CD1c-positive myeloid dendritic cell (primary cell): ENCODE measurements around the gene PNLIPRP2.

ENCODE experiments used
- DNase-seq: peaks from one replicate; pipeline ENCODE4 v3.0.0-alpha.2; 2016; ENCODE audit errors: extremely low spot score

The PNLIPRP2 gene

DNA sequence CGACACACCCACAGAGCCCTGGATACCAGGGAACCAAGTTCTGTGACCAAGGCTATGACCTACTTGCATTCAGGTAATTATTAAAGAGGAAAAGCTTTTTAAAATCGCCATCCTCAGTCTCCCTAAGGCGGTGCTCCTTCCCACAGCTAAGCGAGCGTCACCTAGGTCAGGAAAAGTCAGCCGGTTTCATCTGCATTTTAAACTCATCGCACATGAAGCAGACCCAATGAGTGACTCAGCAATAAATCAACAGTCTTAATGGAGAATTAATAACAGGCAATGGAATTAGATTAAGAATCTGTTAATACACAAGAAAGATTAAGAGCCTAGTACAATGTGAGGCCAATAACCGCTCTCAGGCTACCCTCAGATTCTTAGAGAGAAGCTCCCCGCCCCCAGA, 62.4 kb downstream of the PNLIPRP2 start:
- DNase-seq = no peak

DNA sequence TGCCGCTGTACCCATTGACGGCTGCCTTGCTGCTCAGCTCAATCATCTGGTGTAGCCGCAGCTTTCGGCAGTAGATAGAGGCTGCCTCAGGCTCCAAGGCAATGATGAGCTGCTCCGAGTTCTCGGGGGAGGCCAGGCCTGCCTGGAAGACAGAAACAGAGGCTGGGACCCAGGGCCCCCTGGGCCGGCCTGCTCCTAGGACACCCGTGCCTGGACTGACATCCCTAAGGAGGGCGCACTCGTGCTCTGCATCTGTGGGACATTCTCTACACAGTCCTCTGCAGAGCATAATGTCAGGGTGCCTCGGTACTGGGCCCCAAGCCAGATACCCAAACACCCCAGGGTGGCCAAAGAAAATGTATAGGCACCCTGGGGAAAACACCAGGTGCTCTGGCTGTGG, 63.1 kb downstream of the PNLIPRP2 start:
- DNase-seq = no peak

DNA sequence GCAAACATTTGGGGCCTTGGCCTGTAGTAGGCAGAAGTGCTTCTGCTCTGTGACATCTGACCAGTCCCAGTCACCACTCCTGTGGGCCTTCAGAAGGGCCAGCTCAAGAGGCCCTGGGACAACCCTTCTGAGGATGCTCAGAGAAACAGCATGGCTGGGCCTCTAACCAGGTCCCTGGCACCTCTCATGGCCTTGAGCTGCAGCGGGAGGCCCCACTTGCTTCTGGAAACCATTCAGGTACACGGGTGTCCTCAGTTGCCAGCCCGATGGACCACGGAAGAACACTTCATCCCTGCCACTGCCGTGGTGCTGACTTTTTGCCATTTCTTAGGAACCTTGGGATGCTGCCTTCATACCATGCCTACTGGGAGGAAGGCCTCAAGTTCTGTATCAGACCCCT, 64.0 kb downstream of the PNLIPRP2 start:
- no peak for DNase-seq

GRCh38 chr10:116685807-116686206, 65.1 kb downstream of the PNLIPRP2 start:
- DNase-seq = no peak

- no peak for DNase-seq
These were observed 65.9 kb downstream of the PNLIPRP2 start for GRCh38 chr10:116686632-116687031.

DNA sequence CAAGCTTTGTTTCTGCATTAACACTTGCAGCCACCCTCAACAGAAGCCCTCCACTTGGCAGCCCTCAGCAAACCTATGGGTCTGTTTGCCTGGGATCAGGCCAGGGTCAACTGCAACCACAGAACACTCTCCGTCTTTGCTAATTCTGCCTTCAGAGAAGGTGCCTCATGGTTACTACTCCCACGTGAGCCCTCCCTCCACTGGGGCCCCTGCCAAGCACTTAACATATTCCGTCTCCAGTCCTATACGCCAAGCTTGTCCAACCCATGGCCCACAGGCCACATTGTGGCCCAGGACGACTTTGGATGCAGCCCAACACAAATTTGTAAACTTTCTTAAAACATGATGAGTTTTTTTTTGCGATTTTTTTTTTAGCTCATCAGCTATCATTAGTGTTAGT, 66.9 kb downstream of the PNLIPRP2 start:
- no peak for DNase-seq

GRCh38 chr10:116688241-116688711, 67.5 kb downstream of the PNLIPRP2 start:
- DNase-seq = no peak

DNA sequence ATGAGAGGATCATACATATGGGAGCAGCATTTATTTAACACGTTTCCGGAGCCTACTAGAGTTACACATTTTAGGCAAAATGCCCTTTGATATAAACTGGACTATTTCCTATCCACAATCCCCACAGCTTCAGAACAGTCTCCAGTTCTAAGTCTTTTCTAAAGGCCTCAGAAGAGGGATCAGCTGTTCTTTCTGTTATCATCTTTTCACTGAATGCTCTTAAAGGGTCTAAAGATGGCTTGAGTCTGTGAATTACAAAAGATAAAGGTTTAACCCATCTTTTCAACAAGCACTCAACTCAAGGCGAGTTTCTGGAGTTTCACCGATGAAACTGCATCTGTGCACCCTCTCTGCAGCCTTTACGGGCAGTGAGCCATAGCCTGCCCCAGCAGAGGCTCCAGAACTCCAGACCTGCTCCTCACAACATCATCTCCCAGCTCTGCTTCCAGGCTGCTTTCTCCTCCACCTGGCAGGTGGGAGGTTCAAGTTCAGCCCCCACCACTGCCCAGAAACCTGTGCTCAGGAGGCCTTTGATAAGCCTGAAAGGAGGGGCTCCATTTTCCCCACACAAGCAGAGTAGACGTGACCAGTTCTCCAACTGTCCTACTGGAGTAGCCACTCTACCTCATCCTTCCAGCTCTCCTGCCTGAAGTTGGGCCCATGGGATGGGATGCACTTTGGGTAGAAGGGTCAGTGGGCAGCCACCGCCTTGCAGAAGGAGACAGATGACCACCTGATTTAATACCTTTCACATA, 68.2 kb downstream of the PNLIPRP2 start:
- no peak for DNase-seq

- DNase-seq = no peak
These were observed 69.0 kb downstream of the PNLIPRP2 start for GRCh38 chr10:116689744-116690143.

GRCh38 chr10:116690356-116691322, 69.9 kb downstream of the PNLIPRP2 start:
- no peak for DNase-seq

DNA sequence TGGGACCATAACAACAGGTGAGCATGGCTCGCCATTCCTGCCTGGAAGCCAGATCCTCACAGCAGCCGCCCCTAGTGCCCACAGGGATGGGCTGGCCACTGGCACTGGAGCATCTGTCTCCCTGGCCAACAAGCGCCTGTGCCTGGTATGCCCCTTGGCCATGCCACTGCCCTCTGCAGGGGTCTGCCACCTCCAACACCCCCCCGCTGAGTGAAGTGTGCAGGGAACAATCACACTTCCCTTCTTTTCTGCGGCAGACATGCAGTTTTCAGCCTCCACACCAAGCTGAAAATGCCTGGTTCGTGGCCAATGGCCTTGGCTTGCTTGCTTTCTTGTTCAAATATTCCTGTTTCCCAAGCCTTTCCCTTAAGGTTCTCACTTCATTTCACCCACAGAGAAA, 70.9 kb downstream of the PNLIPRP2 start:
- no peak for DNase-seq

DNA sequence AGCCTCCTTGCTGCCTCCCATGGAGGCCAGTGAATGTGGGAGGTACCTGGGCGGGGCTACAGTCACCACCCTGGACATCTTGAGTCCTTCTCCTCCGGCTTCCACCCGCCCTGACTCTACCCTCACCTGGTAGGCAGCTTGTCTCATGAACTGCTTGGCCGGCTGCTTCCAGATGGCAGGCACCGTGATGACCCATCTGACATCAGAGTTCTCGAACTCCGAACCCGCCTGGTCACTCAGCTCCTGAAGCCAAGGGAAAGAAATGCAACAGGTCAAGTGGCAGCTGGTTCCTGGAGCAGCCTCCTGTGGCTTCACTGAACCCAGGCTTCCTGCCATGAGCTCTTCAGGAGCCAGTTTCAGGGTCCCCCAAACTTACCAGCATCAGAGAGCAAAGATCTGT, 71.5 kb downstream of the PNLIPRP2 start:
- DNase-seq = no peak

- DNase-seq = no peak
These were observed 73.6 kb downstream of the PNLIPRP2 start for GRCh38 chr10:116694243-116694926.
